ENCODE data around the gene VPS39.
"Not testable (repeated sequence)": the region's sequence is repeated elsewhere in the genome, so short reads cannot be mapped to it uniquely, and the experiment has no call there.

VPS39 gene, protein sequence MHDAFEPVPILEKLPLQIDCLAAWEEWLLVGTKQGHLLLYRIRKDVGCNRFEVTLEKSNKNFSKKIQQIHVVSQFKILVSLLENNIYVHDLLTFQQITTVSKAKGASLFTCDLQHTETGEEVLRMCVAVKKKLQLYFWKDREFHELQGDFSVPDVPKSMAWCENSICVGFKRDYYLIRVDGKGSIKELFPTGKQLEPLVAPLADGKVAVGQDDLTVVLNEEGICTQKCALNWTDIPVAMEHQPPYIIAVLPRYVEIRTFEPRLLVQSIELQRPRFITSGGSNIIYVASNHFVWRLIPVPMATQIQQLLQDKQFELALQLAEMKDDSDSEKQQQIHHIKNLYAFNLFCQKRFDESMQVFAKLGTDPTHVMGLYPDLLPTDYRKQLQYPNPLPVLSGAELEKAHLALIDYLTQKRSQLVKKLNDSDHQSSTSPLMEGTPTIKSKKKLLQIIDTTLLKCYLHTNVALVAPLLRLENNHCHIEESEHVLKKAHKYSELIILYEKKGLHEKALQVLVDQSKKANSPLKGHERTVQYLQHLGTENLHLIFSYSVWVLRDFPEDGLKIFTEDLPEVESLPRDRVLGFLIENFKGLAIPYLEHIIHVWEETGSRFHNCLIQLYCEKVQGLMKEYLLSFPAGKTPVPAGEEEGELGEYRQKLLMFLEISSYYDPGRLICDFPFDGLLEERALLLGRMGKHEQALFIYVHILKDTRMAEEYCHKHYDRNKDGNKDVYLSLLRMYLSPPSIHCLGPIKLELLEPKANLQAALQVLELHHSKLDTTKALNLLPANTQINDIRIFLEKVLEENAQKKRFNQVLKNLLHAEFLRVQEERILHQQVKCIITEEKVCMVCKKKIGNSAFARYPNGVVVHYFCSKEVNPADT

DNA sequence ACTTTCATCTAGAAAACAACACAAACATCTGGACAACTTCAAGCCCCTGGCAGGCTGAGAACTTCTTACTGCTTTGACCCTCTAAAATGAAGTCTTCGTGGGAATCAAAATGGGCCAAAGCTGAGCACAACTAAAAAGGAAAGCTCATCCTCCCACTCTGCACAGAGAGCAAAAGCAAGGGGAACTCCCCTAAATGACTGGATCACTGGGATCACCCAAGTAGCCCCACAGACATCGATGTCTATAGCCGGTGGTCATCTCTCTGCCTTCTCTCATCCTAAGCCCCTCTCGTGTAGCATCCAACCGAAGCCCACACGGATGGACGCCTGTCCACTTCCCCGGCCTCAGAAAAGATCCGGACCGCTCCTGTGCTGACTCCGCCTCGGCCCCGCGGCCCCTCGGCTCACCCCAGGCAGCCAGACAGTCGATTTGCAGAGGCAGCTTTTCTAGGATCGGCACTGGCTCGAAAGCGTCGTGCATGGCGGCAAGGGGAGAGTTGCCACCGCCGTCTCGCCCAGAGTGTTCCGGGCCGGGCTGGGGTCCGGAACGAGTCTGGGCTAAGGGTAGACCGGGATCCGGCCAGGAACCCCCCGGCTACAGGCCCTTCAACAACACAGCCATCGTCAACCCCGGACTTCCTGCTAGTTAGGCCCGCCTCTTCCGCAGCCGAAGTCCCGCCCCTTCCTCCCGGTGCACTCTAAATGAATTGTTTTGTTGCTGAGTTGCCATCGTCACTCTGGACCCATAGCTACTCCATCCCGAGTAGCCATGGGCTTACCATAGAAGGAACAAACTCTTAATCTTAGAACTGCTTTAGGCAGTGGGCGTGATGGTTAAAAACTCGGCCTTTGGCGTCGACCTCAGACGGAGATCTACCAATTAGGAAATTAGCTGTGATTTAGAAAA, at the start of gene VPS39:
VPS39 (minus strand) TSS at position 631 of the 906 bp plus-strand sequence; CDS start at position 480, 151 bp downstream.
- Mint-ChIP-seq H3K36me3 (peaks cover 10% of the 10 kb centered on the region), H3K9me3 (no peaks in the 10 kb centered on the region), H3K4me1 (peaks cover 42% of the 10 kb centered on the region), H3K27ac (peak within 1 kb of the TSS; percentile 97), H3K4me3 (peak within 1 kb of the TSS; percentile 96), H3K27me3 (no peaks in the 10 kb centered on the region)

DNA sequence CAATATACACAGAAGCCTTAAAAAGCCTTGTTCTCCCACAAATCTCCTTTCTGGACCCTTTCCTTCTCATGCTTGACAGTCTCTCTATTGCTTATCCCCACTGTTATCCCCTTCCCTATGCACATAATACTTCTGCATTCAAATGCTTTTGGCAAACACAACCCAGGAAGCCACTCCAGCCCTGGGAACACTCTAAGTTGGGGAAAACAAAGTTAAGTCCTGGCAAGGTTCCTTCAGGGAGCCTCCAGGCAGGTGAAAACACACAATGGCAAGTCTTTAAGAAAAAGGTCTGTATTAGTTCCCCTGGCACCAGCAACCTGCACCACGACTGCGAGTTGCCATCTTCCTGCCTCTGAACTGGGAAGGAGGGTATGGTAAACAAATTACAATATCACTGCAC, 45.2 kb upstream of the VPS39 start:
- no peak overlapping the region for H3K27ac Mint-ChIP-seq
- peaks cover 17% of the 10 kb centered on the region for H3K9me3 Mint-ChIP-seq
- no peak overlapping the region for H3K4me3 Mint-ChIP-seq
- H3K36me3 Mint-ChIP-seq, result peaks cover 34% of the 10 kb centered on the region
- no peaks in the 10 kb centered on the region for H3K27me3 Mint-ChIP-seq
- peaks cover 21% of the 10 kb centered on the region for H3K4me1 Mint-ChIP-seq

DNA sequence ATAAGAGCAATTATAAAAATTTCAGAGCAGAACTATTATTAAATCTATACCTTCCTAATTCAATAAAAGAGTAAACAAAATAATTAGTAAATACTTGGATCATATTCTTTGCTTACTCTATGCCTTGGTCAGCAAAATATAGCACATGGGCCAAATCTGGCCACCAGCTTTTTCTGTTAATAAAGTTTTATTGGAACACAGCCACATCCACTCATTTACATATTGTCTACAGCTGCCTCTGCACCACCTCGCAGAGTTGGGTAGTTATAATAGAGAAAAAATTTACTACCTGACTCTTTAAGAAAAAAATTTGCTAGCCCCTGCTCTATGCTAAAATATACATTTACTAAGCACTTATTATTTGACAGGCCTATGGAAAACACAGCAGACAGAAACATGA, 32.7 kb upstream of the VPS39 start:
- Mint-ChIP-seq H3K4me1 (peaks cover 16% of the 10 kb centered on the region), H3K36me3 (peaks cover 24% of the 10 kb centered on the region), H3K27me3 (no peaks in the 10 kb centered on the region), H3K27ac (no peak overlapping the region), H3K4me3 (no peak overlapping the region), H3K9me3 (no peaks in the 10 kb centered on the region)

DNA sequence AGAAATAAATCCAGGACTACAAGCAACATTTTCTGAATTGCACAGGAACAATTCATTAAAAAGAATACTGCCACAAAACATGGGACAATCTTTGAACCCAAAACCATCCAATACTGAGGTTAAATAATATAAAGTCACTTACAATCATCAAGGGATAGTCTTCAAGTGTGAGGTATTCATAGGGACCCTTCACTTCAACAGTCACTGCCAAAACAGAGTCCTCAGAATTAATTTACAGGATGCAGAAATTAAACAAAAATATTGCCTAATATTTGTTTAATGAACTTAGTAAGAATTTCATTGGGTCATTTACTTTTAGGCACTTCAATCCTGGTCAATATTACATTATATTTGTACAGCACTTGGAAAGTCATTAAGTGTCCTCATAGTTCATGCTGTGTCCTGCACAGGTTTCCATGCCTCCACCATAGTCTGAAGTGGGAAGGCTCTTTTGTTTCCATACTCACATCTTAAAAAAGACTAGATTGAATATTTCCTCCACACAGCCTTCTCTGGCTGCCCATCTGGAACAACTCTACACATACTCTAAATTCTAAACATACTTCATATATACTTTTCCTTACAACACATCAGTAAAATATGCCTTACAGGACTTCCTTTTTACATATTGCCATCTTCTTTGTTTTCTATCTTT, 31.6 kb upstream of the VPS39 start:
- Mint-ChIP-seq H3K27me3 (no peaks in the 10 kb centered on the region), H3K27ac (peak overlapping the region; percentile 57), H3K9me3 (no peaks in the 10 kb centered on the region), H3K4me3 (no peak overlapping the region), H3K4me1 (peaks cover 18% of the 10 kb centered on the region), H3K36me3 (peaks cover 31% of the 10 kb centered on the region)

DNA sequence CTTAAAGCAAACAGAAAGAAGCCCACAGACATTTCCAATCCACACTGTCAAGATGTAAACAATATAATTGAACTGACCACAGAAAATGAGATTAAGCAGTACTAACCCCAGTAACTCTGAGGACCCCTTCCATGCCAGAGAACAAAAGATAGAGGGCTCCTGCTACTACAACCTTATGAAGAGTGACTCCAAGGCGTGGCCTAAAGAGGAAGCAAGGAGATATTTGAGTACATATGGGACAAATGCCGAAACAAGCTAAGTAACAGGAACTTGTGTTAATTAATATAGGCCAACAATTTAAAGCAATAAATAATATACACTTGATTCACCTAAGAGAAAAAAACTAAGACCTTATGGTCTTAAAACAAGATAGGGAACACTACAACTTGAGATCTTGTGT, 25.0 kb upstream of the VPS39 start:
- Mint-ChIP-seq H3K4me3 (no peak overlapping the region), H3K9me3 (no peaks in the 10 kb centered on the region), H3K27ac (peak overlapping the region; percentile 21), H3K4me1 (peaks cover 6% of the 10 kb centered on the region), H3K36me3 (peaks cover 18% of the 10 kb centered on the region), H3K27me3 (no peaks in the 10 kb centered on the region)

DNA sequence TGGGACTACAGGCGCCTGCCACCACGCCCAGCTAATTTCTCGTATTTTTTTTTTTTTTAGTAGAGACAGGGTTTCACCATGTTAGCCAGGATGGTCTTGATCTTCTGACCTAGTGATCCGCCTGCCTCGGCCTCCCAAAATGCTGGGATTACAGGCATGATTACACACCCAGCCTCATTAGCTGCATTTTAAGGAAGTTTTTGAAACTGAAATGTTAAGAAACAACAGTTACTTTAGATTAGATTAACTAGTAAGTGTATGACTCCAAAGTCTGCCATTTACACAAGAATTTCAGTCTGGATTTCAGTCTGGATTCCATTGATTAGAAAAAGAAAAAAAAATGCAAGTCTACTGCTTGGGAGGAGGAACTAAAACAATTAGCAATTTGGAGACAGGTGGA, 24.5 kb upstream of the VPS39 start:
- H3K4me1 Mint-ChIP-seq, result peaks cover 6% of the 10 kb centered on the region
- H3K27ac Mint-ChIP-seq, result no peak overlapping the region
- peaks cover 18% of the 10 kb centered on the region for H3K36me3 Mint-ChIP-seq
- H3K9me3 Mint-ChIP-seq, result no peaks in the 10 kb centered on the region
- no peak overlapping the region for H3K4me3 Mint-ChIP-seq
- no peaks in the 10 kb centered on the region for H3K27me3 Mint-ChIP-seq

DNA sequence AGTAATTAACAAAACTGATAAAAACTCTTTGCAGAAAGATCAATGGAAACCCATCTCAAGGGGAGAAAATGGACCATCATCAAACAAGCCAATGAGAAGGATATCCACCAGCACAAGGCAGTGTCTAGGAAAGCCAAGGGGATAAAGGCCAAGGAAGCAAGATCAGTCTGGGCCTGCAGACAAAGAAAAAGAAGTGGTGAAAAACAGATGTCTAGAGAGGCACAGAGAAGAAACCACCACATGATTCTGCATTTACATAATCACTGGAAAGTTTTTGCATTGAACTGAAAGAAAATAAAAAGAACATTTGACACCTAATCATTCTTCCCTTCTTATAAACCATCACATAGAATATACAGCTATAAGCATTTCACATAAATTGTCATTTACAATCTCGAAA, 23.0 kb upstream of the VPS39 start:
- H3K4me1 Mint-ChIP-seq, result peaks cover 6% of the 10 kb centered on the region
- peak overlapping the region; percentile 24 for H3K27ac Mint-ChIP-seq
- no peaks in the 10 kb centered on the region for H3K27me3 Mint-ChIP-seq
- H3K36me3 Mint-ChIP-seq, result peaks cover 18% of the 10 kb centered on the region
- H3K9me3 Mint-ChIP-seq, result no peaks in the 10 kb centered on the region
- H3K4me3 Mint-ChIP-seq, result no peak overlapping the region

DNA sequence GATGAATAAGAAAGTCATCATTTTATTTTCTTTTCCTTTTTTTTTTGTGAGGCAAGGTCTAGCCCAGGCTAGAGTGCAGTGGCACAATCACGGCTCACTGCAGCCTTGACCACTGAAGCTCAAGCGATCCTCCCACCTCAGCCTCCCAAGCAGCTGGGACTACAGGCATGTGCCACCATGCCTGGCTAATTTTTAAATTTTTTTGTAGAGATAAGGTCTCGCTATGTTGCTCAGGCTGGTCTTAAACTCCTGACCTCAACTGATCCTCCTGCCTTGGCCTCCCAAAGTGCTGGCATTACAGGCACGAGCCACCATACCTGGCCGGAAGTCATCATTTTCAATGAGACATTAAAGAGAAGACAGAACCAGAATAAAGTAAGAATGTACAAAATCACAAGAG, 20.9 kb upstream of the VPS39 start:
- H3K9me3 Mint-ChIP-seq, H3K27me3 Mint-ChIP-seq, H3K4me3 Mint-ChIP-seq, H3K4me1 Mint-ChIP-seq: not testable (repeated sequence)
- Mint-ChIP-seq H3K36me3 (peaks cover 12% of the 10 kb centered on the region), H3K27ac (peak overlapping the region; percentile 68)

DNA sequence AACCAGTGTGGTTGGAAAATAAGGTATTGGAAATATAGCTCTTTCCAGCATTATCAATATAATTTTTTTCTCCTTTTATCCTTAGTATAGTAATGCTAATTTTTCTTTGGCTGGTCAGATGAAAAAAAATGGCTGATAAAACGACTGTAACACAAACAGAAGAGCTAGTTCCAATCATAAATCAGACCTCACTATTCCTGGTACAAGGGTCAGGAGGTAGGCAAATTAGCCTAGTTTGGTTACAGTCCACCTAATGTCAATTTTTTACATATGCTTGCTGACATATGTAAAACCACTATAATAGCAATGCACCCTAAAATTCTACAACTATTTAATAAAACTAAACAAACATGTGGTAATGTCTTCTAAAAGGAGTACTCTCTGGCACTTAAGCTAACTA, 19.9 kb upstream of the VPS39 start:
- H3K27me3 Mint-ChIP-seq, result no peaks in the 10 kb centered on the region
- no peaks in the 10 kb centered on the region for H3K4me1 Mint-ChIP-seq
- H3K36me3 Mint-ChIP-seq, result peaks cover 12% of the 10 kb centered on the region
- H3K27ac Mint-ChIP-seq, result peak overlapping the region; percentile 21
- no peaks in the 10 kb centered on the region for H3K9me3 Mint-ChIP-seq
- no peak overlapping the region for H3K4me3 Mint-ChIP-seq

DNA sequence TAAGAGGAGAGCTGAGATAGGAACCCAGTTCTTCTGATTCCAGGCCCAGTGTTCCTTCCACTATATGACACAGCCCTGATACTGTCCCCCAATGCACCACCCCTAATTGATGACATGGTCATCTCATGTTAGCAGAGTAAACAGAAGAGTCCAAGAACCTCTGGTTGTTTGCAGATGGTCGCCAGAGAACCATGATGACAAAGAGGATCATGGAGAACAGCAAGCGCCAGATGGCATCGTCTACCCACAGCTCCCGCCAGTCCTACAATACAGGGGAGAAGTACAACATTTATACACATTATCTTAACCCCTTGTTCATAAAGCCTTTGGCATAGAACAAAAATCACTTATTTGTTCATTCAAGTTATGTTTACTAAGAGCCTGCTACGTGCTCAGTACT, 18.5 kb upstream of the VPS39 start:
- Mint-ChIP-seq H3K27ac (peak overlapping the region; percentile 79), H3K36me3 (peaks cover 12% of the 10 kb centered on the region), H3K27me3 (no peaks in the 10 kb centered on the region), H3K4me3 (no peak overlapping the region), H3K9me3 (no peaks in the 10 kb centered on the region), H3K4me1 (no peaks in the 10 kb centered on the region)

DNA sequence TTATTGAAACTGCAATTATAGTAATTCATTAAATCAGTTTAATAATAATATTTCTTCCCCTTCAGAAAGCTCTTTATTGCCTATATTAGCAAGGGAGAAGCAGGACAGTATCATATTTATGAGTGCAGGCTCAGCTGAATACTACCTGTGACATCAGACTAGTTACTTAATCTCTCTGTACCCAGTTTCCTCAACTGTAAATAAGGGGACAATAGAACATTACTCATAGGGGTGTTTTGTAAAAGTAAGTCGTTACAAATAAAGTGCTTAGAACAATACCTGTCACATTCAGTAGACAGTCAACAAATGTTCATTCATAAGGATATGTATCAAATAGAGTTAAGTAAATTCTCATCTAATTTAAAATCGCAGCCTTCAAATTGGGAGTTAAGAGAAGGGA, 12.1 kb upstream of the VPS39 start:
- H3K9me3 Mint-ChIP-seq, result no peaks in the 10 kb centered on the region
- no peak overlapping the region for H3K4me3 Mint-ChIP-seq
- peaks cover 18% of the 10 kb centered on the region for H3K36me3 Mint-ChIP-seq
- H3K27me3 Mint-ChIP-seq, result no peaks in the 10 kb centered on the region
- peaks cover 14% of the 10 kb centered on the region for H3K4me1 Mint-ChIP-seq
- no peak overlapping the region for H3K27ac Mint-ChIP-seq

DNA sequence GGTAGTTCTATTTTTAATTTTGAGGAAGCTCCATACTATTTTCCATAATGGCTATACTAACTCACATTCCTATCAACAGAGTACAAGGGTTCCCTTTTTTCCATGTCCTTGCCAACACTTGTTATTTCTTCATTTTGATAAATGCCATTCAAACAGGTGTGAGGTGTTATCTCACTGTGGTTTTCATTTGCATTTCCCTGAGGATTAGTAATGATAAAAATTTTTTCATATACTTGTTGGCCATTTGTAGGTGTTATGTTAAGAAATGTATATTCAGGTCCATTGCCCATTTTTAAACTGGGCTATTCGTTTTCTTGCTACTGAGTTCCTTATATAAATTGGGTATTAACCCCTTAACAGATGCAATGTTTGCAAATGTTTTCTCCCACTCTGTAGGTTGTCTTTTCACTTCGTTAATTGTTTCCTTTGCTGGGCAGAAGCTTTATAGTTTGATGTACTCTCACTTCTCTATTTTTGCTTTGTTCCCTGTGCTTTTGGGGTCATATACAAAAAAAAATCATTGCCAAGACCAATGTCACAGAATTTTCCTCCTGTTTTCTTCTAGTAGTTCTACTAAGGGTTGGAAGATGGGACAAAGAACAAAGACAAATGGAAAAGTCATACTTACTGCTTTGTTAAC, 11.0 kb upstream of the VPS39 start:
- peaks cover 20% of the 10 kb centered on the region for H3K36me3 Mint-ChIP-seq
- no peak overlapping the region for H3K27ac Mint-ChIP-seq
- H3K4me1 Mint-ChIP-seq, result peaks cover 21% of the 10 kb centered on the region
- no peaks in the 10 kb centered on the region for H3K9me3 Mint-ChIP-seq
- H3K4me3 Mint-ChIP-seq, result no peak overlapping the region
- H3K27me3 Mint-ChIP-seq, result no peaks in the 10 kb centered on the region

DNA sequence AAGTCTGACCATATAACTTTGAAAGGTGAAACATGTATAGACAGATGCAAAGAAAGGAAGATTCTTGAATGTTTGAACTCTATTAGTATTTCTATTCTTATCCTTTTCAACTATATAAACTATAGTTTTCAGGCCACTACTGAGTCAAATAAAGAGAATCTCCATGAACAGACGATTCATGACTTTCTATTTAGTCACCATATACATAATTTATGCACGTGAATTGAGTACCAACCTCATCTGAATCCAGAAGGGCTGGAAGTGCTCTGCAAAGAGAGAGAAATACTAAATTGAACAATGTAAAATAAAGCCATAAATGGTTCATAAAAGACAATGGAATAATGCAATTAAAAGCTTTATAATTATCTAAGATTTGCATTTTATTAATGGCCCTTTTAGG, 9.5 kb upstream of the VPS39 start:
- peaks cover 21% of the 10 kb centered on the region for H3K4me1 Mint-ChIP-seq
- H3K9me3 Mint-ChIP-seq, result no peaks in the 10 kb centered on the region
- H3K27ac Mint-ChIP-seq, result no peak overlapping the region
- H3K4me3 Mint-ChIP-seq, result no peak overlapping the region
- H3K36me3 Mint-ChIP-seq, result peaks cover 20% of the 10 kb centered on the region
- no peaks in the 10 kb centered on the region for H3K27me3 Mint-ChIP-seq

DNA sequence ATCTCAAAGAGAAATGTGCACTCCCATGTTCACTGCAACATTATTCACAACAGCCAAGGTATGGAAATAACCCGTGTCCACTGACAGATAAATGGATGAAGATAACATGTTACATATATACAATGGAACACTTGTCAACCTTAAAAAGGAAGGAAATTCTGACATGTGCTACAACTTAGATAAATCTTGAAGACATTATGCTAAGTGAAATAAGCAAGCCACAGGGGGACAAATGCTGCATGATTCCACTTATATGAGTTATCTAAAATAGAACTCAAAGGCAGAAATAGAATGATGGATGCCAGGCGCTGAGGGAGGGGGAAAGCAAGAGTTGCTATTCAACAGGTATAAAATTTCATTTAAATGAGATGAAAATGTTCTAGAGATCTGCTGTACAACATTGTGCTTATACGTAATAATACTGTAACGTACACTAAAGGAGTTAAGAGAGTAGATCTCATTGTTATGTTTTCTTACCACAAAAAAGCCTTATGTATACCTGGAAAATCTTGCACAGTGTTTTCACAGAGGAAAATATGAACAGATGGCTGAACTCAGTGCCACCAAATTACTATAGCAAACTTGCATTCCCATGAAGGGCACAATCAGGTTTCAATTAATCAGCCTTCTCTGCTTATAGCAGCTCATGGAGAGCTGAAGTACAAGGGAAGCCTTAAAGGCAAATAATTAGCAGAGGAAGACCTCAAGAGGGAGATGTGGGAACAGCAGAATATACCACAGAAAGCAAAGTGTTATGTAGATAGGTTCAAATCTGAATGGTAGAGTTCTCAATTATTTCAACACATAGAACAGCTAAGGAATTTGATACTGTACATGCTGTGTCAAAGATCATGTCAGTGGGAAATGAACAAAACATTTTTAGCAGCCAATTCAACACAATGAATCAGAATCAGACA, 8.1 kb upstream of the VPS39 start:
- peak overlapping the region; percentile 65 for H3K27ac Mint-ChIP-seq
- H3K9me3 Mint-ChIP-seq, result no peaks in the 10 kb centered on the region
- no peak overlapping the region for H3K4me3 Mint-ChIP-seq
- peaks cover 23% of the 10 kb centered on the region for H3K36me3 Mint-ChIP-seq
- no peaks in the 10 kb centered on the region for H3K27me3 Mint-ChIP-seq
- H3K4me1 Mint-ChIP-seq, result peaks cover 21% of the 10 kb centered on the region

All from activated naive CD4-positive, alpha-beta T cell treated with anti-CD3 and anti-CD28 coated beads, Interleukin-2, amount 50 U/mL, for 24 hours (primary cell).